Panc1 (cell line): ENCODE data around the gene PIK3R5.

Source experiments
- POLR2AphosphoS5 ChIP-seq: IDR thresholded peaks from 2 replicates; pipeline ENCODE4 v1.6.1; 2012; ENCODE audit warnings: mild to moderate bottlenecking, low read depth, low read length, moderate library complexity
- TF ChIP-seq, protein P1 (sequence below): fragments of 450-650 bp; IDR thresholded peaks from 2 replicates; pipeline ENCODE4 v1.5.1; 2017; ENCODE audit warnings: mild to moderate bottlenecking

DNA sequence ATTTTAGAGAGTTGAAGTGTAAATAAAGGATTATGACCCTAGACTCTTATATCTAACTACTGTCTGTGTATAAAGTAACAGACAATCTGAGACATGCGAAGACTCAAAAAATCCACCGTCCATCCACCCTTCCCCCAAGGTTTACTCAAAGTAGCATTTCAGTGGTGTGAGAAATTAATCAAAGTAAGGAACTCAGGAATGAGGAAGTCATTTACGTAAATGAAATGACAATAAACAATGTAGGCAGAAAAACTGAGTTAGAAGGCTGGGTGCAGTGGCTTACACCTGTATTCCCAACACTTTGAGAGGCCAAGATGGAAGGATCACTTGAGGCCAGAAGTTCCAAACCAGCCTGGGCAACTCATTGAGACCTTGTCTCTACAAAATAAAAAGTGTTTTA lies 36.1 kb upstream of the PIK3R5 start:
- TF ChIP-seq, protein P1, sequence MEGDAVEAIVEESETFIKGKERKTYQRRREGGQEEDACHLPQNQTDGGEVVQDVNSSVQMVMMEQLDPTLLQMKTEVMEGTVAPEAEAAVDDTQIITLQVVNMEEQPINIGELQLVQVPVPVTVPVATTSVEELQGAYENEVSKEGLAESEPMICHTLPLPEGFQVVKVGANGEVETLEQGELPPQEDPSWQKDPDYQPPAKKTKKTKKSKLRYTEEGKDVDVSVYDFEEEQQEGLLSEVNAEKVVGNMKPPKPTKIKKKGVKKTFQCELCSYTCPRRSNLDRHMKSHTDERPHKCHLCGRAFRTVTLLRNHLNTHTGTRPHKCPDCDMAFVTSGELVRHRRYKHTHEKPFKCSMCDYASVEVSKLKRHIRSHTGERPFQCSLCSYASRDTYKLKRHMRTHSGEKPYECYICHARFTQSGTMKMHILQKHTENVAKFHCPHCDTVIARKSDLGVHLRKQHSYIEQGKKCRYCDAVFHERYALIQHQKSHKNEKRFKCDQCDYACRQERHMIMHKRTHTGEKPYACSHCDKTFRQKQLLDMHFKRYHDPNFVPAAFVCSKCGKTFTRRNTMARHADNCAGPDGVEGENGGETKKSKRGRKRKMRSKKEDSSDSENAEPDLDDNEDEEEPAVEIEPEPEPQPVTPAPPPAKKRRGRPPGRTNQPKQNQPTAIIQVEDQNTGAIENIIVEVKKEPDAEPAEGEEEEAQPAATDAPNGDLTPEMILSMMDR: no peak
- no peak for TF ChIP-seq POLR2AphosphoS5
